GM21619 (cell line): ENCODE data around the gene RORC.
"Not testable (repeated sequence)": the region's sequence is repeated elsewhere in the genome, so short reads cannot be mapped to it uniquely, and the experiment has no call there.

Experiments used
- ATAC-seq: cut with Tn5 transposase; IDR thresholded peaks from one replicate; pipeline ENCODE4 v1.9.1; 2021; ENCODE audit not compliant: unreplicated experiment

The RORC gene

DNA sequence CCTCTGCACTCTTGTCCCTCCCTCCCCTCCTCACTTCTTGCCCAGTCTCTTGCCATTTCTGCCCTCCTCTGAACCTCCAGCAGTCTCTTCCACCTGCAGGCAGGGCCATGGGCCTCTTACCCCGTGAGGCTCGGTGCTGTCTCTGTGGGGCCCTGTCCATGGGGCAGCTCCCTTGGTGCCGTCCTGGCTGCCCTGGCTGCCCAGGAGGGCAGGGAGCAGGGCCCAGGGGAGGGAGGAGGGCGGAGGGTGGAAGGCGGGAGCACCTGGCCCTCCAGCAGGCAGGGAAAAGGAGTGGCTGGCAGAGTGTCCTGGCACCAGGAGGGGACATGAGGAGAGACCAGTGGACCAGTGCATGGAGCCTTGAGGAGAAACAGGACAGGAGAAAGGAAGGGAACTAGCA lies at the start of gene RORC:
Gene RORC (minus strand): TSS at position 198 of the 400 bp plus-strand sequence. CDS start 38 bp downstream, at position 160.
- no peak for ATAC-seq

DNA sequence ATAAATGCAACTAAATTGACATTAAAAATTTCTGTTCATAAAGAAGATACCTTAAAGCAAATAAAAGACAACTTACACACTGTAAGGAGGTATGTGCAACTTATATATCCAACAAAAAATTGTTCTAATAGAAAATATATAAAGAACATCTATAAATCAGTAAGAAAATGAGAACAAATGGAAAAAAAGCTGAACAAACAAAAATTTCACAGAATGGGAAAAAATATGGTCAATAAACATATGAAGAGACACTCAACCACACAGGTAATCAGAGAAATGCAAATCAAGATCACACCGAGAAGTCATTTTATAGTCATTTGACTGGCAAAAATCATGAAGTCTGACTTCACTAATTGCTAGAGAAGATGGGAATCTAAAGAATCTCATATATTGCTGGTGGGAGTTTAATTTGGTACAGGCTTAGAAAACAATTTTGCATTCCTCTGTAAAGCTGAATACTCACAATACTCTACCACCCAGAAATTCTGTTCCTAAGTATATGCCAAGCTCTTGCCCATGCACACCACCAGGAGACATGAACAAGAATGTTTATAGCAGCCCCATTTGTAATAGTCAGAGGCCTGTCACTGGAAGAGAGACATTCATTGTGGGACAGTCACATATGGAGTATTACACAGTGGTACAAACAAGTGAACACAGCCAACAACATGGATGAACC lies 44.0 kb upstream of the RORC start:
- no peak for ATAC-seq

DNA sequence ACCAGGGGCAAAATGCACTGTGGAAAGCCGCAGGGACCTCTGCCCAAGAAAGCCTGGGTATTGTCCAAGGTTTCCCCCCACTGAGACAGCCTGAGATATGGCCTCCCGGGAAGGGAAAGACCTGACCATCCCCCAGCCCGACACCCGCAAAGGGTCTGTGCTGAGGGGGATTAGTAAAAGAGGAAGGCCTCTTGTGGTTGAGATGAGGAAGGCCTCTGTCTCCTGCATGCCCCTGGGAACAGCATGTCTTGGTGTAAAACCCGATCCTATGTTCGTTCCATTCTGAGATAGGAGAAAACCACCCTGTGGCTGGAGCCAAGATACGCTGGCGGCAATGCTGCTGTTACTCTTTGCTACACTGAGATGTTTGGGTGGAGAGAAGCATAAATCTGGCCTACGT lies 41.2 kb upstream of the RORC start:
- ATAC-seq, result not testable (repeated sequence)

DNA sequence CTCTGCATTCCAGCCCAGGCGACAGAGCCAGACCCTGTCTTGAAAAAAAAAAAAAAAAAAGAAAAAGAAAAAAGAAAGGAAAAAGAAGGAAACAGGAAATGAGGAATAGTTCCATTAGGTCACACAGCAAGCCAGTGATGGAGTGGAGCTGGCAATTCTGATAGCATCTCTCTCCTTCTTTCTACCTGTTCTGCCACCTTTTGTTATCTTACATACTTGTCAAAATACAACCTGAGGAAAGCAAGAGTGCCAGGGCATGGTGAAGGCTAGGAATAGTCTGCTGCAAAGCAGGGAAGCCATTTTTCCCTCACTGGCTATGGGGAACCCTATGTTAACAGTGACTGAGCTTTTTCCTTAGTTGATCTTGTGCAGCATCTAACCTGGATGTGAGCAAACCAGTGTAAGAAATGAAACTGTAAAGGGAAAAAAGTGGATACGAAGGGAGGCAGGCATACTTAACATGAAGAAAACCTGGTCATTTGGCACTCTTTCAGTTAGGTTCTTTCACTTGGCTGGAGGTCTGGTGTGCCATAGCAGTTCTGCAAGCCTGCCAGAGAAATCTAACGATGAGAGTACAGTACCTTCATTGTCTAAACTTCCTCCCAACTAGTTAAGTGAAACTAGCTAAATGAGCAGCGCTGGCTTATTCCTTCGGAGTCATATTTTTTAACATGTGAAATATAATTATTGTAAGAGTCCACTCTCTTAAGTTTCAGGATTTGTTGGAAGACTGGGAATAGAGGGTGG lies 39.9 kb upstream of the RORC start:
- ATAC-seq, result no peak

DNA sequence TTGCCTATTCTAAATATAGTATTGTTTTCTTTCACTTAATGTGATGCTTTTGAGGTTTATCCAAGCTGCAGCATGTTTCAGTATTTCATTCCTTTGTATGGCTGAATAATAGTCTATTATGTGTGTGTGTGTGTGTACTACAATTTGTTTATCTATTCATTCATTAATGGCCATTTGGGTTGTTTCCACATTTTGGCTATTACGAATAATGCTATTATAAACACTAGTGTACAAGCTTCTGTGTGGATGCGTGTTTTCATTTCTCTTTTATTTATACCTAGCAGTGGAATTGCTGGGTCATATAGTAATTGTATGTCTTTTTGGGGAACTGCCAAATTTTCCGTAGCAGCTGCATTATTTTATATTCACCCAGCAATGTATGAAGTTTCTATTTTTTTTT lies 36.9 kb upstream of the RORC start:
- ATAC-seq, result no peak

DNA sequence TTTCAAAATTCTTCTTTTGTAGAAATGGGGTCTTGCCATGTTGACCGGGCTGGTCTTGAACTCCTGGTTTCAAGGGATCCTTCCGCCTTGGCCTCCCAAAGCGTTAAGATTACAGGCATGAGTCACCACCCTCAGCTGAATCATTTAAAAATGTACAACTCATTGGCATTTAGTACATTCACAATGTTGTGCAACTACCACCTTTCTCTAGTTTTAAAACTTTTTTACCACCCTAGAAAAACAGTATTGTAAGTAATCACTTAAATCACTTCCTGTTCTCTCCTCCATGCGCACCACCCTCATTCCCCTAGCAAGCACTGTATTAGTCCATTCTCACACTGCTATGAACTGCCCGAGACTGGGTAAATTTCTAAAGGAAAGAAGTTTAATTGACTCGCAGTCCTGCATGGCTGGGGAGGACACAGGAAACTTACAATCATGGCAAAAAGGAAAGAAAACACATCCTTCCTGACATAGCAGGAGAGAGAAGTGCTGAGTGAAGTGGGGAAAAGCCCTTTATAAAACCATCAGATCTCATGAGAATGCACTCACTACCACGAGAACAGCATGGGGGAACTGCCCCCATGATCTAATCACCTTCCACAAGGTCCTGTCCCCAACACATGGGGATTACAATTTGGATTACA lies 36.3 kb upstream of the RORC start:
- ATAC-seq, result no peak

DNA sequence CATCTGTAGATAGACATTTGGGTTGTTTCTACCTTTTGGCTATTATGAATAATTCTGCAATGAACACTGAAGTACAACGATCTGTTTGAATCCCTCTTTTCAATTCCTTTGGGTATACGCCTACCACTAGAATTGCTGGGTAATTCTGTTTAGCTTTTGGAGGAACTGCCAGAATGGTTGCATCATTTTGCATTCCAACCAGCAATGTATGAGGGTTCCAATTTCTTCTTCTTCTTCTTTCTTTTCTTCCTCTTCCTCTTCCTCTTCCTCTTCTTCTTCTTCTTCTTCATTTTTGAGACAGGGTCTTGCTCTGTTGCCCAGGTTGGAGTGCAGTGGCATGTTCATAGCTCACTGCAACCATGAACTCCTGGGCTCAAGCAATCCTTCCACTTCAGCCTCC lies 35.7 kb upstream of the RORC start:
- ATAC-seq, result no peak

DNA sequence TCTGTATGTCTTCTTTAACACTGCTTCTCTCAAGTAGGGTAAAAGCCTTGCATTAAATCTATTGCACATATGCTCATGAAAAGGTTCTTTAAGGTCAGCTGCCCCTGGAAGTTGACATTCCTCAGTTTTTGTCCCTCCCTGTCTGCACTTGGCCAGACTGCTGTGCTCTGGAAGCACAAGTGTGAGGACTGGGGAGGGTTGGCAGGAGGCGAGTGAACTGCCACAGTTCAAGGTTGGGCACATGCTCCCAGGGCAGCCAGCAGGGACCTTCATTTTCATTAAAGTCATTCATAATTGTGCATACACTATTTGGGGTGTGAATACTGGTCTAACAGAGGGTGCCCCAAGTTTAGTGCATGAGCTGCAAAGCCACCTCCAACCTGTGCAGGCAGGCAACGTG lies 32.8 kb upstream of the RORC start:
- no peak for ATAC-seq

DNA sequence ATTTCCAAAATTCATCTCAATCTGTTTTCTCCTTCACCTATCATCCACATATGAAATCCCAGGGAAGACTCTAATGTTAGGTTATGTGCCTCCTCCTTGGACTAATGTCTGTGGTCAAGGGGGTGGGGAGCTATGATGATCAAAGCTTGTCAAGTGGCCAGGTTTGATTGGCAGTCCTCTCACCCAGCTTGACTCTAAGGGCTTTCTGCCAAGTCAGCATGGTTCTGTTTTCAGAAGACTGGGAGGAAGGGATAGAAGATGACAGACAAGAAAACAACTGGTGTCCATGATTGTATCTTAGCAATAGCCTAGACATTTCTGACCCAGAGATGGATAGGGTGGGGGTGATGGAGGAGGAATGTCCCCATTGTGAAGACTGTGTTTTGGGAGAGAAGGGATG lies 31.0 kb upstream of the RORC start:
- ATAC-seq, result no peak

DNA sequence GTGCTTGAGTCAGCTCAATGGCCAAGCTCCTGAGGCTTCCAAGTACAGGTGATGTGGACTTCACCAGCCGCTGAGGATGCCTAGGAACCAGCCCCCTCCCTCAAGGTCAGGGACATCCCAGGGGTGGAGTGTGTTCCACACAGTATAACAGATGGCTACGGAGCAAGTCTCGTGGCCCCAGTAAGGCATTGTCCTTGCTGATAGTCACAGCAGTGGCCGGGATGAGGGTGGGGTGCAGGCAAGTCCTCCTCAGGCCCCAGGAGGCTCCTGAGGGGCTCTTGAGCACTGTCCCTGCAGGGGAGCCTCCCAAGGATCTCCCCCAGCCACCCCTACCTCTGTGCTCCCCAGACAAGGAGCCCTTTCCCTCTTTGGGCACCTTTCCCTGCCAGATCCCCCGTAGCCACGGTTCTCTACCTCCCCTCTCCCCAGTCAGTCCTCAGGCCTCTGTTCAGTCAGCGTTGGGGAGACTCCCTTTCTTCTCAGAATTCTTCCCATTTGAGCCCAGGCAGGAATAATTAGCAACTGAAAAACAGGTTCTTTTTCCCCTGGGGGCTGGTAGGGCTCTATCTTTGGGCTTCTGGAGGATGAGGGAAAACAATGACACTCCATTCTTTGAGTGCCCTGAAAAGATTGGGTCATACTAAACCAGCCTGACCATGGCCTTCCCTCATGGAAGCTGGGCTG lies 29.0 kb upstream of the RORC start:
- no peak for ATAC-seq

DNA sequence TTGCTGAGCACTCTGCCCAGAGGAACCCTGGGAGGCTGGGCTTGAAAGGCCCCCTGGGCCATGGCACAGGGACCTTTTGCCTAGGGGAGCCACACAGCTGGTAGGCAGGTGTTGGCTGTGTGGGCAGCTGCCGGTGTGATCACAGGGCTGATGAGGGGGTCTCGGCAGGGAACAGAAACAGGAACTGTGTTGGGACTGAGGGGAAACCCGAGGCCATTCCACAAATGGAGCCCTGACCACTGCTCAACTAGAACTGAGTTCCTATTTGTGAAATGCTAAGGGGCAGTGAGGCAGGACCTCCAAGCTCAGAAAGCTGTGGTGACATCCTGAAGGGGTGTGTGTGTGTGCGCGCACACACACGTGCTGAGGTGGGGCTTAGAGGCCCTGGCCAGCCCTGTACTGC lies 28.3 kb upstream of the RORC start:
- no peak for ATAC-seq

DNA sequence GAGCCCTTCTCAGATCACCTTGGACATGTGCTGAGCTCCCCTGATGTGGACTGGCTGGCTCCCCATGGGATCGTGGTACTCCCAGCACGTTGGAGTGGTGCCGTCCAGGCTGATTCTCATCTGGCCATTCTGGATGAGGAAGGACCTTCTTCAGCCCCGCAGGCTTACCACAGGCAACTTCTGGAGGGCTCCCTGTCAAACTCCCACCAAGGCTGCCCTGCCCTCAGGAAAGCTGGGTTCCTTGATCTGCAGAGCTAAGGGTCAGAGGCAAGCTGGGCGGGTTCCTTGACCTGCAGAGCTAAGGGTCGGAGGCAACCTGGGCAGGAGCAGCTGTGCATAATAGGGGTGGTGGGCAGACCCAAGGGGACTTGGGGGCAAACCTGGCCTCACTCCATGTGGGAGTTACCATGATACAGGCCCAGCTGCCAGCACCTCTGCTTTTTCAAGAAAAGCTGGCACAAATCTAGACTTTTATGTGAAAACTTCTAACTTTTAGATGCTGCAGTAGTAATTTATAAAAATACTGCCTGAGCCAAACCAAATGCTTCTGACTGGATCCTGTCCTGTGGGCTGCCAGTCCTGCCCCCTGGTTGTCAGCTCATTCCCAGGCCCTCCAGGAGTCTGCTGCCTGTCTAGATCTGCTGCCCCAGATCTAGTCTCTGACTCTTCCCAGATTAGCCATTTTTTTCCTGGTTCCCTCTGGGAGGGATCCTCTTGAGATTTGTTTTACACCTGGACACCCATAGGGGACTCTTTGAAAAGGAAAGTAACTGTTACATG lies 27.5 kb upstream of the RORC start:
- ATAC-seq, result no peak

DNA sequence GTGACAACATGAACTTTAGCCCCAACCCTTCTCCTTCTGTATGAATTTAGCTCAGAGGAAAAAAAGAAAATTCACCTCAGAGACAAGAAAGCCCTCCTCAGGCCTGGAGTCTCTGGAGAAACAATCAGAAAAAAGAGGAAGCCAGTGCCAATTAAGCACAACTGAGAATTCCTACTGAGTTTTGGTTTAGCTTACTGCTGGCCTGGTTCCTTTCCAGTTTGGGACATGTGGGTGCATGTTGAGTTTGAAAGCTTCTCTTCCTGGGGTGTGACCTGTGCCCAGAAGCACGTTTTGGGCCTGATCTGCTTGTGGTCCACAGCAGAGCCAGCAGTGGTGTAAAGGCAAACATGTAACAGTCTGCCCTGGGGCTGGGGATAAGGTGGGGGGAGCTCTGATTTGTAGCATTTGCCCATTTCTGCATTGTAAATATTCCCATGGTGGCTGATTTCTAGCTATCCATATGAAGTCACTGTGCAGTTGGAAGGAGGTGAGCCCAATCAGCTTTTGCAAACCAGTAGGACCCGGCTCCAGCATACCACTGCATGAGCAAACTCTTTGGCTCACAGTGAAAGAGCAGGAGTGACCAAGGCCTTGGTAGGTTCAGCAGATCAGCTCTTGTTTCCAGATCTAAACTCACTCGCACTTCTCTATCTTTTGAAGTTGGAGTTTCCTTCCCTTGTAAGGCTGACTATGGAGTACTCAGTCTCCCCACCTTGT lies 26.6 kb upstream of the RORC start:
- ATAC-seq, result no peak

DNA sequence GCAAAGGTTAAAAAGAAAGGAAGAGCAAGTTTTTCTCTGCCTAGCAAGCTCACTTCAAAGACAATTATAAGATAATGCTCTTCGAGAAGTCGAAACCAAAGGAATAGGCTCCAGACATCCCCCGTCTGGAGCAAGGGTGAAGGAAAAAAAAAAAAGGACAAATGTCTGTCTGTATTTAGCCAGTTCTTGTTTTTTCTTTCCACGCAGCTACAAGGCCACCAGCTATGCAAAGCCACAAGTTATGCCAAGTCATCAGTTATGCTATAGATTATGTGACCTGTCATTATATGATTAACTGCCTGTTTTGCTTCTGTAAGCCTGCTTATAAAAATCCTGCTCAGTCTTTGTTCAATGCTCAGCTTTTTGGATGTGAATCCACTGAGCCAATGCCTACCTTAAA lies 24.3 kb upstream of the RORC start:
- no peak for ATAC-seq

DNA sequence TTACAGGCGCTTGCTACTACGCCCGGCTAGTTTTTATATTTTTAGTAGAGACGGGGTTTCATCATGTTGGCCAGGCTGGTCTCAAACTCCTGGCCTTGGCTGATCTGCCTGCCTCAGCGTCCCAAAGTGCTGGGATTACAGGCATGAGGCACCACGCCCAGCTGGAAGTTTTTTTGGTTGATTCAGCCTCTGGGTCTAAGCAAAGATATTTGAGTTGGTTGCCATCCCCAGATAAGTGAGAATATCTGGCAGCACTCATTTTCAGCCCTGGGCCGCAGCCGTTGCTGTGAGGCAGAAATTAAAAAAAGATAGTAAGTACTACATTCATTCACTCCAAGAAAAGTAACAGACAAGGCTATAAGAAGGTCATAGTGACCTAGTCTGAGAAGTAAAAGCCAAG lies 23.9 kb upstream of the RORC start:
- ATAC-seq, result not testable (repeated sequence)

DNA sequence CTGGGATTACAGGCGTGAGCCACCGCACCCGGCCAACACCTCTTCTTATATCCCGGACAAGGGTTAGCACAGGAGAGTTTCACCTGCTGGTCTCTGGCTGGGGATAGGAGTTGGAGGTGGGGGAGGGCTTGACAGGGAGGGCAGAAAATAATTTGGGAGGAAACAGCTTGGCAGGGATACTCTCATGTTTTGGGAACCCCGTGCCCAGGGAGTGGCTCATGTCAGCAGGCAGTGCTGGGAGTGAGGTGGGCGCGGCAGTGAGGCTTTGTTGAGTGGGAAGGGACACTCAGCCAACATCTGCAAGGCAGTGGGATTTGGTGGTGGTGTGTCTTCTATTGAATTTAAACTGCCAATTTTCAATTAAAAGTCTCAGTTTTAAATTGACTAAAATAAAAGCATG lies 23.1 kb upstream of the RORC start:
- no peak for ATAC-seq

DNA sequence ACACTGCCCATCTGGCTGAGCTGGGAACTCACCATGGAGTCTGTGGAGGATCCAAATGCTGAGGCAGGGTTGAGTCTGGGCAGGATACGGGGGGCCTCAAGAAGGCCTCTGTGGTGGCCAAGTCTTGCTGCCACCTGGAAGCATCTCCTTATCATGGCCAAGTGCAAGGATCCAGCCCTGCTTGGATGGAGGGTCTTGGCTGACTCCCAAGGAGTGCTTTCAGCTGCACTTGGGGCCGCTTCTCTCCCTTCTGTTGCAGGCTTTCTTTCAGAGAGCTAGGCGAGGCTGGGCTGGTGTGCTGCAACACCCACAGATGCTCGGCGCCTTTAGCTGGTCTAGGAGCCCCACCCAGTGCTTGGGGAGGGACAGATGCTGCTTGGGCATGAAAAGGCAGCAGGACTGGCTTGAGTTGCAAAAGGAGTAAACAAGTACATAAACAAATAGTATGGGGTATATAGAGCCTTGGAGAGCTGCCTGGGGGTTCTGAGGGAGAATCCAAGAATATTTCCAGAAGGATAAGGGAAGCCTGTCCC lies 21.9 kb upstream of the RORC start, which contains the start of gene THEM5:
Gene THEM5 (minus strand): TSS at position 302 of the 533 bp plus-strand sequence. CDS start 147 bp downstream, at position 155.
- ATAC-seq, result no peak

DNA sequence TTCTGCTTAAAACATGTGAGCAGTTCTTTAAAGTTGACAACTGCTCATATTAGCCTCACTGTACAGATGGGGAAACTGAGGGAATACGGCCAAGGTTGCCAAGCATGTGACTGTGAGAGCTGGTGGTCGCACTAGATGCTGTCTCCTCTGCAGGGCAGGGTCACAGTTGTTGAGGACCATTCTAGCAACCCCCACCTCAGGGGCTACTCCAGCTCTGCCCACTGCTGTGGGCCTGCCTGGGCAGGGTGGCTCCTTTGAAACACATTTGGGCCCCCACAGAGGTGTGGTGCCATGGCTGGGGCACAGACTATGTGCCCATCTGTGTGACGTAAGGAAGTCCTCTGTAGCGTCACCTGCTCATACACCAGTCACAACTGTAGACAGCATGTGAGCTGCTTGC lies 21.1 kb upstream of the RORC start:
- no peak for ATAC-seq

DNA sequence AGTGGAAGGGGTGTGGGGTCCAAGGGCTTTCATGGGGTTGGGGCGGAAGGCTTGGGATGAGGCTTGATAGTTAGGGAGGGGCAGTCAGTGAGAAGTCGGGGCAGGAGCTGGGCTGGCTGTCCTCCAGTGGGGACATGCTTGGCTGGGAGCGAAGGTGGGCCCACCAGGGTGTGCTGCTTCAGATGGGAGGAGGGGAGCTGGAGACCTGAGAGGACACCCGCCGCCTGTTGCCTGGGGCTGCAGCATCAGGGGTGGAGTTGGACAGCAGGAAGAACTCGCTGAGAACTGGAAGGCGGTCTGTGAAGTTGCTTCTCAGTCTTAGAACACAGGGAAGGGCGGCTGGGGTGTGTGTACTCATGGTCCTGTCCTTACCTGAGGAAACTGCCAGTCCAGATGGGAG lies 20.3 kb upstream of the RORC start:
- no peak for ATAC-seq

DNA sequence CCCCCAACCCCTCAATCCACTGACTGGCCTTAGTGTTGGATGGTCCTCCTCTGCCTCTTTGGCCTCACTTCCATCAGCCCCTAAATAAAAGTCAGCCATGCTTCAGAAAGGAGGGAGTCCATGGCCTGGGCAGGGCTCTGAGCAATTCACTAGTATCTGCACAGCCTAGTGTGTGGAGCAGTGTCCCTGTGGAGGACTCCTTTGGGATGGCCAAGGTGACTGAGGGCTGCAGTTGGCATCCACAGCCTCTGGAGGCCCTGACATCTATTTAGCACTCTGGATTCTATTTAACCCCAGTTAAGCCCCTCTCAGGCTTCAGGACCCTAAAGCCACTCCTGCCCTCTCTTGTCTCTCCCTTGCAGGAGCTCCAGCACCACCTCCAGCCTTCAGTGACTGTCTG lies 18.3 kb upstream of the RORC start:
- no peak for ATAC-seq
